ENCODE results near the gene PLPP4.

GRCh38 chr10:120462018-120462682 lies 5.1 kb downstream of the PLPP4 start:
- no peak for TF ChIP-seq POLR2A (IDR thresholded peaks at IDR 0.05)
- TF ChIP-seq CTCF (IDR thresholded peaks at IDR 0.05), result no peak
- no peak for TF ChIP-seq EP300 (IDR thresholded peaks at IDR 0.05)
